Caki2 (cell line): ENCODE measurements around the gene EPHA5. TPM values are rescaled to one million over a fixed set of nuclear protein-coding genes. Genes with fewer than 3 reads are reported as not detected.
A peak's percentile ranks its signal among the peaks of the same experiment; 100 is the strongest.

ENCODE experiments used
- DNase-seq: peaks from one replicate; pipeline ENCODE4 v3.0.0-alpha.2; 2015; ENCODE audit warnings: low read depth
- in situ Hi-C: cut with HindIII; loops from 2 replicates; pipeline ENCODE4 v1.10.0; 2016; ENCODE audit warnings: low sequenced_read_pairs, low pct_unique_long_range_greater_than_20kb, mixed read lengths
- total RNA-seq: library from RNA; depleted of rRNA; stranded (reverse); fragments of >200 nt; shearing (Covaris generic); gene quantifications from 2 replicates; pipeline ENCODE4 v1.2.3, GENCODE V29; 2014; ENCODE audit warnings: low replicate concordance

The EPHA5 gene
- total RNA-seq, 1 experiment from 2014 or later, result not detected

DNA sequence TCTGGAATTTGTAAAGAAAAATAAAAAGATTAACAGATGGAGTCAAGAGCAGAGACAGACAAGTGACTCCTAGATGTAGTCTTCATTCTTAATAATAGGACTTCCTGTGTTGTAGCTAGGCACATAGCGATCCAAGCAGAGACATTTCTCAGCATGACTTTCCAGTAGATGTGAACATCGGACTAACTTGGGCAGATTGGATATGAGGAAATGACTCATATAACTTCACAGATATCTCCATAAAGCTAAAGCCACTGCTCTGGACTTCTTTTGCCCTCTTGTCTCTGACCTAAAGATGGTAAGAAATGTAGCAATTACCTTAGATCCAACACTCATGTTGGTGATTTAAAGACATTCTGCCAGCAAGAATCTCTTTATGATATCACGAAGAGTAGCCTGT is 131.7 kb downstream of the EPHA5 start:
- DNase-seq, result no peak
- in situ Hi-C loops, result no loop called here

DNA sequence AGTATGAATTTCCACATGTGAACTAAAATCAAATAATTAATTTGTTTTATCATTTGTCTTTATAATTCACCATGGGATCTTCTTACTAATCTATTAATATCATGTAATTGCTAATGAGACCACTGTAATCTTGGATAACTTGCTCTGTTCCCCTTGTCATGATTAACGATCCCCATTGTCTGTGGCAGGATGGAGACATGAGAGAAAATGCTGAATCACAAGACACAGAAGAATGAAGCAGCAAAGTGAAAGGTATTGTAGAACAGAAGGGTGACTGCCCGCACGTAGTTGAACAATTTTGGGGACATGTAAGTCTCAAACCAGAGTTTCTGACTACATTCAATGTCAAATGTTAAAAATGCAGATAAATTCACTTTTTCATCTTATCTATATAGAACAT is 135.2 kb downstream of the EPHA5 start:
- no peak for DNase-seq
- in situ Hi-C loops, result no loop called here

DNA sequence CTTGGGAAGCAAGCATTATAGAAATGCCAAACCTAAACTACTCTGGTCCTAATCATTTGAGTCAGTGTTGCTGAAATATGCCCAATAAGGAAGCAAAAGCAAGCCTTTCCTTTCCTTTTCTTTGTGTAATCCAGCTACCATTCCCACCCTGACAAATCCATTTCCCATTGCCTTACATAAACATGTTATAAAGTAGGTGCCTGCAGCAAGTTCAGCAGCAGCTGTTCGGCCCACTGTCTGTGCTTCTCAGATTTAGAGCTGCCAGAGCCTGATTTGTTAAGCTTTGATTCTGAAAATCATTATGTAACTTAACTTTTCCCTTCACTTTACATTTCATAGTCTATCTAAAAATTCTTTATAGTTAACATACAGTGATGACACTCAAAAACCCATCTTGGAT is 148.6 kb downstream of the EPHA5 start:
- in situ Hi-C loops, result no loop called here
- no peak for DNase-seq

DNA sequence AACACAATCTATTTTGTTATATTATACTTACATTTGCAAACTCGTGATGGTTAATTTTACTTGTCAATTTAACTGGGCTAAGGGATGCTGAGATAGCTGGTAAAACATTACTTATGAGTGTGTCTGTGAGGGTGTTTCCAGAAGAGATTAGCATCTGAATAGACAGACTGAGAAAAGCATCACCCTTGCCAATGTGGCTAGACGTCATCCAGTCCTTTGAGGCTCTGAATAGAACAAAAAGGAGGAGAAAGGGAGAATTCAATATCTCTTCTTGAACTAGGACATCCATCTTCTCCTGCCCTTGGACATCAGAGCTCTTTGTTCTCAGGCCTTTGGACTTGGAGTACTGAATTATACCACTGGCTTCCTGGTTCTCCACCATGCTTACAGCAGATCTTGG is 154.6 kb downstream of the EPHA5 start:
- DNase-seq, result no peak
- in situ Hi-C loops, result no loop called here

DNA sequence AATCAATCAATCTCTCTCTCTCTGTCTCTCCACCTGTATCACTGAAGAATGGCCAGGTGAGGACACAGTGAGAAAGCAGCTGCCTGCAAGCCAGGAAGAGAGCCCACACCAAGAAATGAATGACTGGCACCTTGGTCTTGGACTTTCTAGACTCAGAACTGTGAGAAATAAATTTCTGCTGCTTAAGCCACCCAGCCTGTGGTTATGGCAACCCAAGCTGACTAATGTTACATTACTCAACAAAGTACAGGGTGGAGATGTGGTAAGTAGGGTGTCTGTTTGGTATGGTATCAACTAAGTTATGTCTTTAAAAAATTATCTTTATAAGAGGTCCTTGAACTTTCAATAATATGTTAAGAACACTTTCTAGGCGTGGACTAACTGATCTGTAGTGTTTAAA is 159.3 kb downstream of the EPHA5 start:
- DNase-seq, result peak; percentile 32
- in situ Hi-C loops, result no loop called here

DNA sequence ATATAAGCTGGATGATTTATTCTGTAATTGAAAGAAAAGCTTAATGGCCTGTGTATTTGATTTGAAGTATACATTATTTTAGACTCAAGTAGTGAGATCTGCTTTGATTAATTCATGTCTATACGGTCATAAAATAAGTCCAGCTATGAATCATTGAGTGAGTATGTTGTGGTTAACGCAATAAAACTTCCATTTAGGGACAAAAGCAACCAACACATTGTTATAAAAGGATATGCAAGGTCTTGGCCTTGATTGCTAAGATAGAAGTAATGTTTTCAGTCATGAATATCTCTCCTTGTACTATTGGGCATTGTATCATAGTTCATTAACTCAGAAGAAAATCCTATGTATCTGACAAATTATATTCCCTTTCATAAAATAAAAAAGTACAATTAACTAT is 162.1 kb downstream of the EPHA5 start:
- DNase-seq, result peak; percentile 72
- in situ Hi-C loops, result no loop called here

DNA sequence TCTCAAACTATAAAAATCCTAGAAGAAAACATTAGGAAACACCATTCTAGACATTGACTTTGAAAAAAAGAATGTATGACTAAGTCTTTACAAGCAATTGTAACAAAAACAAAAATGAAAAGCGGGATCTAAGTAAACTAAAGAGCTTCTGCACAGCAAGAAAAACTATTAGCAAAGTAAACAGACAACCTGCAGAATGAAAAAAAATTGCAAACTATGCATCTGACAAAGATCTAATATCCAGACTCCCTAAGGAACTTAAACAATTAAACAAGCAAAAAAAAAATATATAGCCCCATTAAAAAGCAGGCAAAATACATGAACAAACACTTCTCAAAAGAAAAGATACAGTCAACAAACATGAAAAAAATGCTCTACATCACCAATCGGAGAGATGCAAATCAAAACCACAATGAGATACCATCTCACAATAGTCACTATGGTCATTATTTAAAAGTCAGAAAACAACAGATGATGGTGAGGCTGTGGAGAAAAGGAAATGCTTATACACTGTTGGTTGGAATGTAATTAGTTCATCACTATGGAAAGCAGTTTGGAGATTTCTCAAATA is 168.1 kb downstream of the EPHA5 start:
- in situ Hi-C loops, result no loop called here
- peak; percentile 82 for DNase-seq

DNA sequence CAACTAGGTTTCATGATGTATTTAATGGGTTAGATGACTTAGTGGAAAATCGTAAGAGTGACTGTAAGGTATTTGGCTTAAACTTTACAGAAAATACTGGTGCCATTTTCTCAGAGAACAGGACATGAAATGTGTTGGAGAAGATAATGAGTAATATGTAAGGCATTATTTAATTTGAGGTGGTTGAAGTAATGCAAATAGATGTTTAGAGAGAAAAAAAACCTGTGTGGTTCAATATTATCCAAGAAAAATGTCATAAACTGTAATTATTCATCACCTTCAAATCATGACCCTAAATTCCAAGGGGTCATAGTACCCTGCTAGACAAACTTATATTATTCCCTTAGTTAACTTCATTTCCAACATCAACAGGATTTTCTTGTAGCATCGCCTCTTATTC is 171.7 kb downstream of the EPHA5 start:
- in situ Hi-C loops, result no loop called here
- no peak for DNase-seq

DNA sequence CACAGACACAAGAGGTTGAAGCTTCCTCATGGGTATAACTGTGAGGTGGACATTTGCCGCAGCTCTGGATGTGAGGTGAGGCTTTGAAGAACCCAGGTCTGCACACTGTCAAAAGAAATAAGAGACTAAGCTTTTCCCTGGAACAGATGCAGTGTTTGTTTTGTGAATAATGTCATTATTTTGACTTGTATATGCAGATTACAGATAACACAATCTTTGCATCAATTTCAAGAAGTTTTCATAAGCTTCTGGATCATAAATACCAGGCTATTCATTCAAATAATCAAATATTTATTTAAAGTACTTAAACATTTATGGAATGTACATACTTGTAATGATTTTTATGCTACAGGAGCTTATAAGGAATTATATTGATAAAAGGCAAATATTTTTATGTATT is 174.8 kb downstream of the EPHA5 start:
- DNase-seq, result no peak
- in situ Hi-C loops, result no loop called here

DNA sequence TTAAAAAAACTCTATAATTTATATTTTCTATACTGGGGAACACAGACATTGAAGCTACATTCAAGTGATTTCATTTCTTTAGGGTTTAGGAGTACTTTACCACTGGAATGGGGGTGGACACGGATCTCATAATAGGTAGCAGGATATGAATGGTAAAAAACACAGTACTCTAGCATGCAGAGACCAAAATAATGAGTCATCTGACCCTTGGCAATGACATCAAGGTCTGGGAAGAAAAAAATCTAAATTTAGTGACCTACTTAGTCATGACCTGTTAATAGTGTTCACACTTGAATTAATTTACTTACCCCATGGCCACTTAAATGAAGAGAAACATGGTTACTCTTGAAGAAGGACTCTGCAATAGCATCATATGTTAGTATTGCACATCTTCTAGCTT is 187.9 kb downstream of the EPHA5 start:
- peak; percentile 79 for DNase-seq
- in situ Hi-C loops, result no loop called here

DNA sequence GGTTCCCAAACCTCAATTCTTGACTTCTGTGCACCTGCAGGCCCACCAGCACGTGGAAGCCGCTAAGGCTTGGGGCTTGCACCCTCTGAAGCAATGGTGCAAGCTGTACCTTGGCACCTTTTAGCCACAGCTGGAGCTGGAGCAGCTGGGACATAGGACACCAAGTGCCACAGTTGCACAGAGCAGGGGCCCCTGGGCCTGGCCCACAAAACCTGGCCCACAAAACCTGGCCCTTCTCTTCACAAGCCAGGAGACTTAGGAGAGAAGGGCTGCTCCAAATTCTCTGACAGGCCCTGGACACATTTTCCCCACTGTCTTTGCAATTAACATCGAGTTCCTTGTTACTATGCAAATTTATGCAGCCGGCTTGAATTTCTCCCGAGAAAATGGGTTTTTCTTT is 197.8 kb downstream of the EPHA5 start:
- in situ Hi-C loops, result no loop called here
- DNase-seq, result no peak

DNA sequence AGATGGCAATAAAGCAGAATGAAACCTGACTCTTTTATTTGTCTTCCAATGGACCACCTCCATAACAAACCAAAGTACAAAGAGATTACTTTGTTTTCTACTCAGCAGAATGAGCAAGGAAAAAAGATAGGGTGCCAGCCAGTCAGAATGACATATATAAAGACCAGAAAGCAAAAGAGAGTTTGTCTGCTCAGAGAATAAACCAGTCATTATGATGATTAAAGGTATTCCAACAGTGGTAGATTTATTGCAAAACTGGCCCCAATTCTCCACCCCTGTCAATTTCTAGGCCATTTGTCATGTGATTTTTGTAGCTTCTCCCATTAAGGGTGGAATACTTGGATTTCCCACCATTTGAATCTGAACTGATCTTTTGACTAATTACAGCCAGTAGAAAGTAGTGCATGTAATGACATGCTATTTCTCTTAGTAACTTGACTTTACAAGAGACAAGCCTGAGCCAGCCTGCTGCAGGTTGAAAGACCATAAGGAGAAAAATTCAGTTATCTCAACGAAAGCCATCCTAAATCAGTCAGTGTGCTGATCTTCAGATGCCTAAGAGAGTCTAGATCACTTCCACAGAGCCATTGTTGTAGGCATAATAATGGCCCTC is 203.1 kb downstream of the EPHA5 start:
- in situ Hi-C loops, result no loop called here
- DNase-seq, result no peak

DNA sequence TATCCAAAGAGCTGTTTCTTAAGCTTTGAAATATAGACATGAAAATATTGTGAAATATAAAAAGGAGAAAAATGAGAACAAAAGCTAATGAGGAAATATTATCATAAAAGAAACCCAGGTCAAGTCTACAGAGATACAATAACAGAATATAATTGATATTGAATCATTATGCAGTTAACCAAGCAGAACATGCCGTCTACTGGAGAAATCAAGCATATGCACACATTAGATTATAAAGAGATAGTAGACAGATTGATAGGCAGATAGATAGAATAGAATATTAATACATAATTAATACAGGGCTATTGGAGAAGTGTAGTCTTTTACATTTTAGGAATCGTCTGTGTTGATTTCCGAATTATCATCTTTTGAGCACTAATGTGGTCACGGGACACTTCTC is 208.5 kb downstream of the EPHA5 start:
- in situ Hi-C loops, result no loop called here
- no peak for DNase-seq

DNA sequence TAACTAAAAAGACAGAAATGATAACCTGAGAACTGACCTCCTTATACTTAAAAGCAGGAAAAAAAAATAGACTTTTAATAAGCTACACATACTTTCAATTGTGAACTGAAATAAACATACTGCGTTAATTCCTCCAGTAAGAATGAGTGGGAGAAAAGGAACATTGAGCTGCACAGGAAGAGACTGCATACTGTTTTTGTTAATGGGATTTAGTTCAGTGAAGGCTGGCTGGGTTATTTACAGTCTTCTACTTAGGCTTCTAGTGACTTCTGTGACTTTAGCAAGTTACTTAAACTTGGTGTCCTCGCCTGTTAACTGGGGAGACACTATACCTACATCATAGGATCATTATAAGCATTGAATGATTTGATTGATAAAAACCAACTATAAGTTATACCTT is 213.3 kb downstream of the EPHA5 start:
- in situ Hi-C loops, result no loop called here
- no peak for DNase-seq

DNA sequence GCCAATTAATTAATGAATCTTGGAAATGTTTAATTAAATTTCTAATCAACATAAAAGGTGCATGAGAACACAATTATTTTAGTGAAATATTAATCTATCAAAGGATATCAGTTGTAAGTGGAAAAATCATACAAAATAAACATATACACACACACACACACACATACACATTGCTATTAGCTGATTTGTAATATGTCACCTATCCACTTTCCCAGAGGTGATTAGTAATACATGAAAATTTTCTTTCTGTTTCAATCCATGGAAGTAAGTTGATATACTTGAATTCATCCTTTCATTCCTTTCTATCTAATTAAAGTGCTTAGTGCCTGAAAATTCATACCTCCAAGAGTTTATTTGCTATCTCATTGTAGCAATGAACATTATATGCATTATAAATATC is 213.7 kb downstream of the EPHA5 start:
- DNase-seq, result no peak
- in situ Hi-C loops, result no loop called here

DNA sequence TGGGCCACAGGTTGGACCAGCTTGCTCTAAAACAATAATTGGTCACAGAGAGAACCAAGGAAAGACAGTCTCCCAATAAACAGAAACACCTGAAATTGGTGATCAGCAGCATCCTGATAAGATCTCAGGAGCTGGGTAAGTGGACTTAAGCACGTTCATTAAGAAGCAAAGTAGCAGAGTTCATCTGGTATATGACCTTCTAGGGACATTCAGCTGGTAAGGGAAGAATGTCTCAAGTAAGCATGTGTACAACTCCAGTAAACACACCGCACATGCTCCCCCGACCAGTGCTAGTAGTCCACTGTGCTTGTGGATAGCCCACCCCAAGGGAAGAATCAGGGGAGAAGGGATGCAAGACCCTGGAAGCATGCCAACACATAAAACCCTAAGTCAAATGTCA is 216.9 kb downstream of the EPHA5 start:
- DNase-seq, result no peak
- in situ Hi-C loops, result no loop called here

DNA sequence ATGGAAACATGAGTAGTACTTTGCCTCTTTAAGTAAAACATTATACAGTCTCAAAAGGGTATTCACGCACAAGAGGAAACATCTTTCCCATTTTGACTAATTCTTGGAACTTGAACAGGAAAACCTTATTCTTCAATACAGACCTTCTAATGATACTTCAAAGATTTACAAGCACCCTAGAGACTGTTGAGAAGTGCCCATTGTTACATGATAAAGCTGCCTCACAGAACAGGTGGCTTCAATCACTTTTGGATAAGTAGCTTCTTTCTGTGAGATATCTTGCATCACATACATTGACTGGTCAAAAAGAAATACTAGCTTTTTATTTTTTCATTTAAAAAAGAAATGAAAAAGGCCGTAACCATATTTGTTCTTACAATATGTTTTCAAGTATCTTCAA is 219.4 kb downstream of the EPHA5 start:
- in situ Hi-C loops, result no loop called here
- DNase-seq, result no peak

DNA sequence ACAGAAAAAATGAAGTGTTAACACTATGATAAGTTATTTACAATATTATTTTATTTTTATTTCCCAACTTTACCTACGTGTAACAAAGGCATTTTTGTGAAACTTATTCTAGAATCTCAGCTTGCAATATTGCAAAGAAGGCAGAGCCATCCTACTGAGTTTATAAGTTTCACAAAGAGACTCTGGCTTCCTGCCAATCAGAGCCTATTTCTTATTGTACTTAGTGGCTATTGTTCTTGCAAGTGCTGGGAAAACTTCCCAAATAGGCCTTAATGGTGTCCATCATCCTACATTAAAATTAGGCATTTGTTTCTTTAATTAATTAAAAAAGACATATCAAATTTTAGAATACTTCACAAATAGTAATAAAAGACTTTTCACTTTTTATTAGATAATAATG is 233.2 kb downstream of the EPHA5 start:
- DNase-seq, result no peak
- in situ Hi-C loops, result no loop called here

DNA sequence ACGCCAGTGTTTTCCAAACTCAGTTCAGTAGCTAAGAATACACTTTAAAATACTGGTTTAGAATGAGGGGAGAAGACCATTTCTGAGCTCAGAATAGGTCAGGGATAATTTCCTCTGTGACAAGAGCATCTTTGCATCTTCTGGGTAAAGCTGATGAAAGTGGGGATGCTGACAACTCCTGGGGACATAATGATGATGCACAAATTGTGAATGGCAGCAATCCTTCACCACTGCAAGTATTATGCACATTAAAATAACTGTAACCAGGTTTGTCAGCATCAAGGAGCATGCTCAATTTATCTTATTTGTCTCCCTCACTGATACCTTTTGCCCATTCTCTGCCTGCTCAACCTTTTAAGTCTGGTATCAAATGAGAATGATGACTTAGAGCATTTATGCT is 248.2 kb downstream of the EPHA5 start:
- DNase-seq, result no peak
- in situ Hi-C loops, result no loop called here

DNA sequence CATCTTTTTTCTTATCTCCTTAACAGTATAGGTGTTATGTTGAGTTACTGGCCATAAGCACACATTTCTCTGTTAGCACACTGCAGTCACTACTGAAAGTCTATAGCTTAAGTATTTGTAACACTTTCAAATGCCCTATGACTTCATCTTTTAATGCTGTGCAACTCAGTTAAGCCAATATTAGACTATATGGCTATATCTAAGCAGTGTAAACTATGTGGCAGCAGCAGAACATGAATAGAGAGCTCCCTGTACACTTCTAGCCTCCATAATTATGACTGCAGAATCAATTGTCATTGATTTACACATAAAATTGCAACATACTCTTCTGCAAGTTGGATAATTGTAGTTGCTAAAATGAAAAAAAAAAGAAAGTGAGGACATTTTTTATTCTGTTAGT is 250.3 kb downstream of the EPHA5 start:
- in situ Hi-C loops, result no loop called here
- no peak for DNase-seq

DNA sequence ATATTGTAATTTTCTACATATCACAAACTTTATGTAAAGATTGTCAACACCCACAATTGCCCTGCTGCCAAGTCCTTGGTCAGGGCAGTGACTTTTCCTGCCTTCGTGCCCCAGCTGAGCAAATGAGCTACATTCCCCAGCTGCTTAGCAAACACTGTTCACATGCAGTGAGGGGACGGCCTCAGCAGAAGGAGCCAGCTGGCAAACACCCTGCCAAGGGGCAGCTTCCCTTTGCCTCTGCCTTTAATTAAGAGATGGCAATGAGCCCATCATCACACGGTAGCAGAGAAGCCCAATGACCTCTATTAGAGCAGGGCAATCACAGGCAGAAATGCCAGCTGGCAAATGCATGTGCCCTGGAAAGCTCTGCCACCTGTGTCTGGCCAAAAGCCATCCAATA is 253.4 kb downstream of the EPHA5 start:
- in situ Hi-C loops, result no loop called here
- DNase-seq, result no peak
